K562 (cell line): ENCODE results near the gene BICD1. TPM values are rescaled to one million over a fixed set of nuclear protein-coding genes. Genes with fewer than 3 reads are reported as not detected.
A peak's percentile ranks its signal among the peaks of the same experiment; 100 is the strongest.

Source experiments
- BRF2 ChIP-seq: IDR thresholded peaks from 3 replicates; pipeline ENCODE4 v1.6.1; 2011; ENCODE audit warnings: borderline replicate concordance, mild to moderate bottlenecking; ENCODE audit not compliant: insufficient read length, insufficient read depth
- CC2D1A ChIP-seq: fragments of 450-650 bp; IDR thresholded peaks from 2 replicates; pipeline ENCODE4 v1.6.1; 2017; ENCODE audit warnings: mild to moderate bottlenecking
- EP400 ChIP-seq: fragments of 450-650 bp; IDR thresholded peaks from 2 replicates; pipeline ENCODE4 v1.6.1; 2017; ENCODE audit warnings: antibody characterized with exemption, mild to moderate bottlenecking, moderate library complexity
- ESRRA ChIP-seq: fragments of 450-650 bp; IDR thresholded peaks from 2 replicates; pipeline ENCODE4 v1.6.1; 2014; ENCODE audit warnings: low read depth, mild to moderate bottlenecking, moderate library complexity, borderline replicate concordance
- FOXM1 ChIP-seq, 2 experiments: fragments of 450-650 bp in 1 of 2; sonication (generic) in 1 of 2; formaldehyde crosslinking in 1 of 2; IDR thresholded peaks; 2 replicates each; pipeline versions ENCODE4 v1.6.1 to v1.9.0; 2017 to 2022; ENCODE audit warnings: low read depth in 2 of 2, mild to moderate bottlenecking in 2 of 2, missing genetic modification reagents in 1 of 2, moderate library complexity in 1 of 2
- HDAC3 ChIP-seq: fragments of 450-650 bp; IDR thresholded peaks from 2 replicates; pipeline ENCODE4 v1.6.1; 2018; ENCODE audit warnings: borderline replicate concordance, mild to moderate bottlenecking, moderate library complexity; ENCODE audit not compliant: partially characterized antibody
- HNRNPL ChIP-seq: fragments of 200-400 bp; formaldehyde crosslinking; IDR thresholded peaks from 2 replicates; pipeline ENCODE4 v1.6.1; 2017; ENCODE audit warnings: low read depth, mild to moderate bottlenecking, low read length
- KDM1A ChIP-seq, 2 experiments: fragments of 450-650 bp; IDR thresholded peaks; 2 replicates each; pipeline ENCODE4 v1.6.1; 2016; ENCODE audit warnings: mild to moderate bottlenecking in 2 of 2
- NR3C1 ChIP-seq: sonication (generic); formaldehyde crosslinking; IDR thresholded peaks from 2 replicates; pipeline ENCODE4 v1.8.1; 2022; ENCODE audit warnings: missing genetic modification reagents
- NR4A1 ChIP-seq, 2 experiments: fragments of 250-450 bp in 1 of 2; fragments of 450-650 bp in 1 of 2; sonication (Bioruptor Pico) in 1 of 2; IDR thresholded peaks; 2 replicates each; pipeline versions ENCODE4 v1.4.0 to v1.6.1; 2016 to 2020; ENCODE audit warnings: mild to moderate bottlenecking in 2 of 2, missing compliant biosample characterization in 1 of 2, missing genetic modification characterization in 1 of 2, moderate library complexity in 1 of 2
- RAD21 ChIP-seq, 2 experiments: fragments of 250-450 bp in 1 of 2; fragments of 450-650 bp in 1 of 2; sonication (Bioruptor Pico) in 1 of 2; formaldehyde crosslinking in 1 of 2; IDR thresholded peaks in 1 of 2; conservative IDR thresholded peaks in 1 of 2; 2 replicates each; pipeline versions ENCODE4 v1.4.0 to v1.8.0; 2020 to 2022; ENCODE audit warnings: mild to moderate bottlenecking in 2 of 2, moderate library complexity in 1 of 2
- RBM17 ChIP-seq: fragments of 200-400 bp; formaldehyde crosslinking; IDR thresholded peaks from 2 replicates; pipeline ENCODE4 v1.6.1; 2017; ENCODE audit warnings: low read depth, mild to moderate bottlenecking, low read length, borderline replicate concordance
- REST ChIP-seq, 2 experiments: fragments of 450-650 bp; formaldehyde crosslinking in 1 of 2; IDR thresholded peaks; 2 replicates each; pipeline versions ENCODE4 v1.4.0 to v1.6.1; 2014 to 2020; ENCODE audit warnings: mild to moderate bottlenecking in 2 of 2, borderline replicate concordance in 1 of 2, low read depth in 1 of 2
- ZNF57 ChIP-seq: fragments of 450-650 bp; formaldehyde crosslinking; IDR thresholded peaks from 2 replicates; pipeline ENCODE4 v1.4.0; 2020; ENCODE audit warnings: mild to moderate bottlenecking, moderate library complexity
- polyA plus RNA-seq, 8 experiments: library from polyadenylated mRNA; depleted of rRNA in 4 of 8; stranded (reverse) in 5 of 8; unstranded in 3 of 8; fragments of >200 nt; fragmentation: Nextera tagmentation in 2 of 8; fragmentation: Illumina TruSeq in 1 of 8; extraction: Ambion mirVana in 2 of 8; extraction: Trizol in 1 of 8; gene quantifications; 2 replicates each; pipeline versions ENCODE4 v1.2.1 to v1.2.3, GENCODE V29; 2011 to 2014; ENCODE audit warnings: inconsistent platforms in 1 of 8, missing spikeins in 1 of 8
- total RNA-seq, 7 experiments: library from RNA; depleted of rRNA in 6 of 7; stranded (reverse); fragments of >200 nt in 6 of 7; fragmentation: Illumina TruSeq in 2 of 7; extraction: Trizol in 2 of 7; gene quantifications; 2 replicates each; pipeline versions ENCODE4 v1.2.1 to v1.2.3, GENCODE V29; 2011 to 2021; ENCODE audit warnings: low replicate concordance in 1 of 7
- TF ChIP-seq, protein P1 (sequence below): fragments of 450-650 bp; conservative IDR thresholded peaks from 2 replicates; pipeline ENCODE4 v1.6.1; 2016; ENCODE audit warnings: missing genetic modification characterization, low read depth, mild to moderate bottlenecking, control low read depth, missing compliant biosample characterization
- TF ChIP-seq, protein P2 (sequence below): fragments of 250-450 bp; sonication (Bioruptor Pico); IDR thresholded peaks from 2 replicates; pipeline ENCODE4 v1.8.0; 2021; ENCODE audit warnings: moderate library complexity, mild to moderate bottlenecking, inconsistent platforms

The BICD1 gene
- total and polyA plus RNA-seq, 9 of the 15 experiments (the other 6 are each of a cell fraction or from before 2014, with no cell fraction given): 3.5 to 21.1 (median 12.5) TPM

DNA sequence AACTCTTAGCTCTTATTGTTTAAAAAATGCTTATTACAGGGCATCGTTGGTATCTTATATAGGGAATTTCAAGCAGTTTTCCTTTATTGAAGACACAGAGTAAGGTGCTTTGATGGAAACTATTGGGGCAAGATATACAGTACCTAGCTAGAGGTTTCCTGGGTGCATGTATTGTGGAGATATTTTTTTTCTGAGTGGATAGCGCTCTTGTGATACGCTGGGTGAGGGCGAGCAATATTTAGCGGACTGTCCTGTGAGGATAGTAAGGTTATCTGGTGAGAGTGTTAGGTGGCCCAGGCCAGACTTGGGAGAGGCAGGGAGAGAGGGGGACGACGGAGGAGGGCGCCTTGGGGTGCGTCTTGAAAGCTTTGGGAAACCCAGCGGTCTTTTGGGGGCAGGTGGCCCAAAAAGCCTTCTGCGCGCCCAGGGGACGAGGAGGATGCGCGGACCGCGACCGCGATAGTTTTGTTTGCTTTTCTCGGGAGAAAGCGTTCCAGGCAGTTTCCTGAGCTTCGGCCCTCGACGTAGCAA is 596 bp upstream of the BICD1 start (continued):
- TF ChIP-seq HNRNPL (no peak), NR4A1 (CRISPR knock-in tag; IDR thresholded peaks at IDR 0.05) (no peak), NR4A1 (tag; IDR thresholded peaks at IDR 0.05) (0 out of 2 replicates have a peak, but pooled peaks have one; percentile 19), KDM1A (IDR thresholded peaks at IDR 0.05) (no peak), ZNF57 (CRISPR knock-in tag) (no peak), CC2D1A (0 out of 2 replicates have a peak, but pooled peaks have one; percentile 25), BRF2 (no peak), ESRRA (no peak), NR3C1 (CRISPR knock-in tag) (no peak), RBM17 (no peak), RAD21 (CRISPR knock-in tag; conservative IDR thresholded peaks at IDR 0.05 in 1 of 2, IDR thresholded peaks at IDR 0.05 in 1 of 2) (no peak), REST (IDR thresholded peaks at IDR 0.05; ENCODE audit: borderline replicate concordance) (no peak), REST (CRISPR knock-in tag; IDR thresholded peaks at IDR 0.05; ENCODE audit: low read depth) (no peak), HDAC3 (no peak), EP400 (0 out of 2 replicates have a peak, but pooled peaks have one; percentile 1), FOXM1 (IDR thresholded peaks at IDR 0.05; ENCODE audit: low read depth) (no peak), FOXM1 (CRISPR knock-in tag; IDR thresholded peaks at IDR 0.05; ENCODE audit: low read depth) (no peak)
- TF ChIP-seq, protein P1, sequence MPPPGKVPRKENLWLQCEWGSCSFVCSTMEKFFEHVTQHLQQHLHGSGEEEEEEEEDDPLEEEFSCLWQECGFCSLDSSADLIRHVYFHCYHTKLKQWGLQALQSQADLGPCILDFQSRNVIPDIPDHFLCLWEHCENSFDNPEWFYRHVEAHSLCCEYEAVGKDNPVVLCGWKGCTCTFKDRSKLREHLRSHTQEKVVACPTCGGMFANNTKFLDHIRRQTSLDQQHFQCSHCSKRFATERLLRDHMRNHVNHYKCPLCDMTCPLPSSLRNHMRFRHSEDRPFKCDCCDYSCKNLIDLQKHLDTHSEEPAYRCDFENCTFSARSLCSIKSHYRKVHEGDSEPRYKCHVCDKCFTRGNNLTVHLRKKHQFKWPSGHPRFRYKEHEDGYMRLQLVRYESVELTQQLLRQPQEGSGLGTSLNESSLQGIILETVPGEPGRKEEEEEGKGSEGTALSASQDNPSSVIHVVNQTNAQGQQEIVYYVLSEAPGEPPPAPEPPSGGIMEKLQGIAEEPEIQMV (tag): no peak
- TF ChIP-seq, protein P2, sequence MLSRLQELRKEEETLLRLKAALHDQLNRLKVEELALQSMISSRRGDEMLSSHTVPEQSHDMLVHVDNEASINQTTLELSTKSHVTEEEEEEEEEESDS: no peak
